Progenitor cell of endocrine pancreas (in vitro differentiated cells): ENCODE results near the gene SKA1. TPM values are rescaled to one million over a fixed set of nuclear protein-coding genes. Genes with fewer than 3 reads are reported as not detected.

Experiments
- DNase-seq: peaks from one replicate; pipeline ENCODE4 v3.0.0; 2021; ENCODE audit warnings: low spot score; ENCODE audit not compliant: unreplicated experiment
- H3K27ac Mint-ChIP-seq: 2 replicates; pipeline ENCODE4 v1.8.0; 2021; ENCODE audit warnings: mild to moderate bottlenecking, moderate library complexity, mixed read lengths
- H3K27me3 Mint-ChIP-seq: 2 replicates; pipeline ENCODE4 v1.8.0; 2021; ENCODE audit warnings: mixed read lengths
- H3K36me3 Mint-ChIP-seq: 2 replicates; pipeline ENCODE4 v1.8.0; 2022; ENCODE audit warnings: mixed read lengths; ENCODE audit not compliant: insufficient read depth
- H3K4me1 Mint-ChIP-seq: 2 replicates; pipeline ENCODE4 v1.8.0; 2021; ENCODE audit warnings: low read depth, mixed read lengths
- H3K4me3 Mint-ChIP-seq: 2 replicates; pipeline ENCODE4 v1.8.0; 2021; ENCODE audit warnings: low read depth, mild to moderate bottlenecking, moderate library complexity, mixed read lengths
- H3K9me3 Mint-ChIP-seq: 2 replicates; pipeline ENCODE4 v1.8.0; 2021; ENCODE audit warnings: low read depth, mixed read lengths
- CTCF ChIP-seq: fragments of 200-600 bp; sonication (generic); IDR thresholded peaks from one replicate; pipeline ENCODE4 v1.5.0; 2021; ENCODE audit warnings: antibody characterized with exemption, mild to moderate bottlenecking; ENCODE audit not compliant: unreplicated experiment
- total RNA-seq: library from RNA; stranded (reverse); gene quantifications from 2 replicates; pipeline ENCODE4 v1.2.1, GENCODE V29; 2021

Gene SKA1
- total RNA-seq, 1 donor from 2014 or later = 16.0 TPM

GRCh38 chr18:50338122-50338521 is 36.7 kb upstream of the SKA1 start:
- Mint-ChIP-seq H3K36me3 (no peaks in the 10 kb centered on the region), H3K9me3 (peaks cover 3% of the 10 kb centered on the region), H3K4me3 (no peak overlapping the region), H3K27ac (peak overlapping the region; percentile 19), H3K4me1 (peaks cover 22% of the 10 kb centered on the region), H3K27me3 (no peaks in the 10 kb centered on the region)
- DNase-seq = no peak
- TF ChIP-seq CTCF = no peak

- Mint-ChIP-seq H3K4me1 (peaks cover 22% of the 10 kb centered on the region), H3K27ac (peak overlapping the region; percentile 83), H3K36me3 (no peaks in the 10 kb centered on the region), H3K27me3 (no peaks in the 10 kb centered on the region), H3K9me3 (peaks cover 3% of the 10 kb centered on the region), H3K4me3 (no peak overlapping the region)
- TF ChIP-seq CTCF = no peak
- no peak for DNase-seq
Observed at GRCh38 chr18:50338715-50339114, 36.1 kb upstream of the SKA1 start.

GRCh38 chr18:50340078-50340477 is 34.8 kb upstream of the SKA1 start:
- DNase-seq = no peak
- Mint-ChIP-seq H3K4me1 (peaks cover 22% of the 10 kb centered on the region), H3K36me3 (no peaks in the 10 kb centered on the region), H3K9me3 (peaks cover 3% of the 10 kb centered on the region), H3K27me3 (no peaks in the 10 kb centered on the region), H3K4me3 (no peak overlapping the region), H3K27ac (no peak overlapping the region)
- TF ChIP-seq CTCF = no peak

GRCh38 chr18:50341443-50341842 is 33.4 kb upstream of the SKA1 start:
- no peak for TF ChIP-seq CTCF
- Mint-ChIP-seq H3K9me3 (peaks cover 3% of the 10 kb centered on the region), H3K36me3 (no peaks in the 10 kb centered on the region), H3K27ac (no peak overlapping the region), H3K4me1 (peaks cover 22% of the 10 kb centered on the region), H3K4me3 (no peak overlapping the region), H3K27me3 (no peaks in the 10 kb centered on the region)
- no peak for DNase-seq

GRCh38 chr18:50350699-50351098 is 24.1 kb upstream of the SKA1 start:
- TF ChIP-seq CTCF = no peak
- Mint-ChIP-seq H3K9me3 (peaks cover 4% of the 10 kb centered on the region), H3K27me3 (no peaks in the 10 kb centered on the region), H3K27ac (no peak overlapping the region), H3K36me3 (no peaks in the 10 kb centered on the region), H3K4me1 (no peaks in the 10 kb centered on the region), H3K4me3 (no peak overlapping the region)
- no peak for DNase-seq
